Epidermal melanocyte (primary cell): ENCODE results near the gene SLC25A14.
"Not testable (repeated sequence)": the region's sequence is repeated elsewhere in the genome, so short reads cannot be mapped to it uniquely, and the experiment has no call there.

Experiments used
- DNase-seq: peaks from one replicate; pipeline ENCODE4 v3.0.0; 2011; ENCODE audit warnings: low spot score; ENCODE audit not compliant: insufficient read length

SLC25A14 gene

GRCh38 chrX:130339408-130340222, at the start of gene SLC25A14:
SLC25A14 (plus strand) TSS chrX:130339919; CDS start chrX:130340279, 360 bp downstream.
- DNase-seq = peak; percentile 19

- DNase-seq = no peak
These were observed 44.0 kb upstream of the SLC25A14 start for GRCh38 chrX:130295519-130296296.

- DNase-seq = no peak
These were observed 43.4 kb upstream of the SLC25A14 start for GRCh38 chrX:130296297-130296678.

- DNase-seq = no peak
These were observed 43.0 kb upstream of the SLC25A14 start for GRCh38 chrX:130296743-130297142.

GRCh38 chrX:130299279-130300009, 40.3 kb upstream of the SLC25A14 start:
- DNase-seq = no peak

- no peak for DNase-seq
These were observed 39.8 kb upstream of the SLC25A14 start for GRCh38 chrX:130300010-130300282.

- no peak for DNase-seq
These were observed 38.3 kb upstream of the SLC25A14 start for GRCh38 chrX:130301405-130301804.

- DNase-seq = no peak
These were observed 37.7 kb upstream of the SLC25A14 start for GRCh38 chrX:130301977-130302376.

- DNase-seq = no peak
These were observed 34.9 kb upstream of the SLC25A14 start for GRCh38 chrX:130304587-130305368.

GRCh38 chrX:130319886-130320285, 19.8 kb upstream of the SLC25A14 start:
- not testable (repeated sequence) for DNase-seq

- DNase-seq = no peak
These were observed 18.2 kb upstream of the SLC25A14 start for GRCh38 chrX:130321550-130321949.

- no peak for DNase-seq
These were observed 9.6 kb upstream of the SLC25A14 start for GRCh38 chrX:130330146-130330545.

- DNase-seq = peak; percentile 16
These were observed 9.0 kb upstream of the SLC25A14 start for GRCh38 chrX:130330706-130331105.

GRCh38 chrX:130336531-130336930, 3.2 kb upstream of the SLC25A14 start:
- DNase-seq = no peak

- DNase-seq = not testable (repeated sequence)
These were observed 850 bp upstream of the SLC25A14 start for GRCh38 chrX:130338869-130339268.

GRCh38 chrX:130340271-130340670, 552 bp downstream of the SLC25A14 start:
- DNase-seq = no peak

GRCh38 chrX:130343411-130343810, 3.7 kb downstream of the SLC25A14 start:
- DNase-seq = no peak

GRCh38 chrX:130347321-130347720, 7.6 kb downstream of the SLC25A14 start:
- no peak for DNase-seq

GRCh38 chrX:130351567-130351966, 11.8 kb downstream of the SLC25A14 start:
- no peak for DNase-seq

- DNase-seq = not testable (repeated sequence)
These were observed 12.3 kb downstream of the SLC25A14 start for GRCh38 chrX:130352050-130352449.

- no peak for DNase-seq
These were observed 36.4 kb downstream of the SLC25A14 start for GRCh38 chrX:130376077-130376476.
